PC-9 (cell line): ENCODE results near the gene CST7.

Experiments
- CTCF ChIP-seq: fragments of 200-600 bp; sonication (generic); conservative IDR thresholded peaks from 2 replicates; pipeline ENCODE4 v1.6.1; 2017; ENCODE audit warnings: mixed run types, antibody characterized with exemption, mild to moderate bottlenecking, moderate library complexity
- EZH2 ChIP-seq: fragments of 200-600 bp; sonication (generic); IDR thresholded peaks from 2 replicates; pipeline ENCODE4 v1.8.0; 2017; ENCODE audit warnings: antibody characterized with exemption, low read depth

- no peak for TF ChIP-seq EZH2
- no peak for TF ChIP-seq CTCF
These were observed 22.5 kb downstream of the CST7 start for GRCh38 chr20:24971376-24972101.
